NCI-H748 (cell line): ENCODE results near the gene ICAM2.

Experiments used
- DNase-seq: peaks from one replicate; lab custom pipeline; 2025; ENCODE audit not compliant: unreplicated experiment; lab: John Stamatoyannopoulos, UW

Gene ICAM2

DNA sequence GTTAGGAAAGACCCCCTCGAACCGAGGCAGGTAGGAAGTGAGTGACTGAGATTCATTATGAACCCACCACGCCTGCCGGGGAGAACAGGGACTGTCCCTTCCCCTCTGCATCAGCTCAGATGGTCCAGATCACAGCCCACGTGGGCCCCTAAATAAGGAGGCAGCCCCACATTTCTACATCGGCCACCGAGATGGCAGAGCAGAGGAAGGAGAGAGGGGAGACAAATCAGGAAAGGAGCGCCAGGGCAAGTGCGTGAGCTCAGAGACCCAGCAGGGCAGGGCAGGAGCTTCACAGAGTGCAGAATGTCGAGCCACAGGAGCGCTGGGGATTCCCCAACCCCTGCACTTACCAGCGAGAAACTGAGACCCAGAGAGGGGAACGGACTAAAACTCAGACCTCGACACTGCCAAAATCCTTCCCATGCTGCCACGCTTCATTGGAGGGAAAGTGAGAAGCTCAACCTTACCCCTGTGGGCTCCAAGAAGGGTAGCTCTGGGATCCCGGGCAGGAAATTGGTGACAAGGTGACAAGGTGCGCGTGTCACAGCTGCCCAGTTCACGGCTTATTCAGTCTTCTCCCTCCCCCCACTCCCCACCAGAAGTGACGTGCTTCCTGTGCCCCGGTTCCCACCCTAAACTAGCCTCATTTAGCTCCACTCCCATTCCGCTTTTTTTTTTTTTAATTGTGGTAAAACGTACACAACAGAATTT, at the start of gene ICAM2:
TSS of gene ICAM2 (minus strand) at position 578 of the 711 bp plus-strand sequence. CDS start 13,942 bp downstream, outside the sequence.
- no peak for DNase-seq

DNA sequence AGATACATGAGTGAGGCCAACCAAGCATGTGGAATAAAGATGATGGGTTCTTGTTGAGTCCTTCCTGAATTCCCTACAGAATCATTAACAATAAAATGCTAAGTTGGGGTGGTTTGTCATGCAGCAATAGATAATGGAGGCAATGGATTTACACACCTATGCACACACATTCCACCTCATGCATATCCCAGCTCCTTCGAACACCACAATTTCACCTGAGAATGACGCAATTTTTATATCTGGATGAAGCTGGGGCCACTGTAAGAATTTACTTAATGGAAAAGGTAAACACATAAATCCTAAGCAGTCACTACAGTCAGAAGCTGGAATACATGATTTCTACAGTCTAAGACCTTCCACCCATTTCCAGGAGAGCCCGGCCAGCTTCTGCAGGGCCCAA, 49.8 kb upstream of the ICAM2 start:
- DNase-seq = no peak

DNA sequence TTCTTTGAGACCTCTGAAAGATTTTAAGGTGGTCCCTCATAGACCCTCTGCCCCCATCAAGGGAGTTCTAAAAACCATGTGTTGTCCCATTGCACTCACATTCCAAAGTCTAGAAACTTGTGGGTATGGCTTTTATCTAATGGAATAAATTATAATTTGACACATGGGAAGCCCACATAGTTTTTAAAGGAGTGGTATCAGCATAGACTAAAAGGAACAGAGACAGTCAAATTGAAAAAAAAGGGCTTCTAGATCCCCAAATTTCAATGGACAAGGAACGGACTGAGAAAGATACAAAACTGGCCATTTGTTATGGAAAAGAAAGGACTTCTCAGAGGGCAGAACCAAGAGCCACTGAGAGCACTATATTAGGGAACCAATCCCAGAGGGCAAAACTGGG, 48.7 kb upstream of the ICAM2 start:
- no peak for DNase-seq

DNA sequence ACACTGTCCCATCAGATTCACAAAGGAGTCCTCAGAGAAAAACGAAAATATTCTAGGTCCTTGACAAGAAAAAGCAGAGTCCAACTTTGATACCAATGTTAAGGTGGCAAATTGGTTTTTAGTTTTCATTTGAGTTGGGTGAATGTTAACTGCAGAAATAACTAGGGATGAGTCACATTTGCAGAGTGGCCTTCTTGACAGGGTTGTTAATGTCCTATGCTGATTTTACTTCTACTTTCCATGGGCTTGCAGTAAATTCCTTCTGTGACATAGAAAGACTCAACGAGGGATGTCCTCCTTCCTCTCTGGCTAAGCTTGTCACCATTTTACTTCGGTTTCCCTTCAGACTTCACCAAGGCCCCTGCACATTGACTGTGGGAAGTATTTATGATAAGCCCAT, 47.2 kb upstream of the ICAM2 start:
- no peak for DNase-seq

DNA sequence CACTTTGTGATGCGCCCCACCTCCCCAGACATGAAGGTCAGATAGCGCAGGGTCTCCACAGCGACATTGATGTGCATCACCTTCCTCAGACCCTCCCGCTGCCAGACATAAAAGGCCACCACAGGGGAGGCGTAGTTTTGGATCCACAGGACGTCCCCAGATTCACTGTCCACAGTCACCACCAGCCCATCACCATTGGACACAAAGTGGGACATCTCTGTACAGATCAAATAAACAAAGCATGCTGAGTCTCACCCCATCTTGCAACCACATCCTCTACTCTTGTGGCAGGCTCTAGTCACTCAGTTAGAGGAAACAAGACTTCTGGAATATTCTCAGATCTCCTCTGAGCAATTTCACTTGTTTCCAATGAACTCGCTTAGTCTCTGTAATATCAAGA, 46.3 kb upstream of the ICAM2 start:
- no peak for DNase-seq

DNA sequence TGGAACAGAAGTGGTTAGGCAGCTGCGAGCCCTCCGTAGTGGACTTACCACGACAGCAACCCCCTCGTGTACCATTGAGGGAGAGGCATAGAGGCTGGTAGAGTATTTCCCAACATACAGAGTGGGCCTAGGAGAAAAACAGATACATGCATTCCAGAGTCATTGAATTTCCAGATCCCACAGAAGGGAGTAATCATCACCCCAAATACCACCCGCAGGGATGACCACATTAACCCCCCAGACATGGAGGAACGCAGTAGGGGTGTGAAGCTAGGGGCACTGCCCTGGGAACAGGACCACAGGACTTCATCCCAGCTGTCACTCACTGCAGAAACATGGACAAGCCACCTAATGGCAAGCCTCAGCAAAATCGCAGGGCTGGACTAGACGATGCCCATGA, 44.7 kb upstream of the ICAM2 start:
- no peak for DNase-seq

DNA sequence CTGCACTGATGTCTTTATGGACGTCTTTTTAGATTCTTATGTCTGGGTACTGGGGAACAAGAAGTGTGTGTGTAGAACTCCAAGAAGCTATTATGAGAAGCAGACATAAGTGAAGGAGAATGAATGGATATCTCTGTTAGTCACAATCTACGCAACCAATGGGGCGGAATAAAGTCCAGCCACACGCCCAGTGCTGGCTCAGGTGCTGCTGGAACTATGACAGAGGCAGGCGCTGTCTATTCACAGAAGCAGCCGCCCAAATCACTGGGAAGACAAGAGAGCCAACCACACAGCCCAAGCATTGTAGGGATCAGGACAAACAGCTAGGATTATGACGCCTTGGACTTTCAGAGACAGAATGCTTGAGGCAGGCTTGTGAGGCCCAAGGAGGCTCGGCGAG, 43.9 kb upstream of the ICAM2 start:
- no peak for DNase-seq

DNA sequence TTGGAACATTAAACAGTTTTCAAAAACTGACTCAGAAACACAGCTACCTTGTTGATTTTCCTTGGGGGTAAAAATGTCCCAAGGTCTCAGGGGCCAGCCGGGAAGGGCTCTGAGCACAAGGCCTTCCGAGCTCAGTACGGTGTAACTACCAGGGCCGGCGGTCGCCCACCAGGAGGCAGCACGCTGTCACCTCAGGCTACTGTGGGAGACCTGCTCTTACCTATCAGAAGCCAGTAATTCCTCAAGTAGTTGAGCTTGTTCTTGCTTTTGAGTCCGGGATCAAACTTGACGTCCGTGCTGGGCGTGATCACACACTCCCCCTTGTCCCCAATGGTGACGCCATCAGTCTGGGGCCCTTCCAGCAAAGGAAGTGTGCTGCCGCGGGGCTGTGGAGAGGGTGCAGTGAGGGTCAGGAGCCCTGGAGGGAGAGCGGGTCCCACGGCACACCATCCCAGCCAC, 43.4 kb upstream of the ICAM2 start:
- peak; percentile 47 for DNase-seq

DNA sequence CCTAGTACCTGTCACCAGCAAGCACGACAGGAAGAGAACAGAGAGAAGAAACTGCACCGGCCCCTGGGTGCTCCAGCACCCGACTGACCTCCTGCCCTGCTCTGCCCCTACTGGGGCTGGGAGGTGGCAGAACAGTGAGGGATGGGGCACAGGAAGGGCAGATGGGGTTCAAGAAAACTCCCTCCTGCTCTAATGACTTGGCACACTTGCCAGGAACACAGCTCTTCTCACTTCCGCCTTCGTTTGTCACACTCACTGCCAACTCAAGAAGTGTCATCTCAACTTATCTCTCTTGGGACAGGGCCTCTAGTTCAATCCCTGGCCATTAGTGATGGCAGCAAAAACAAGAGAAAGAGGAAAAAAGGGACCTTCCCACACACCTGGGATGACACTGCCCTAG, 42.7 kb upstream of the ICAM2 start:
- DNase-seq = no peak

DNA sequence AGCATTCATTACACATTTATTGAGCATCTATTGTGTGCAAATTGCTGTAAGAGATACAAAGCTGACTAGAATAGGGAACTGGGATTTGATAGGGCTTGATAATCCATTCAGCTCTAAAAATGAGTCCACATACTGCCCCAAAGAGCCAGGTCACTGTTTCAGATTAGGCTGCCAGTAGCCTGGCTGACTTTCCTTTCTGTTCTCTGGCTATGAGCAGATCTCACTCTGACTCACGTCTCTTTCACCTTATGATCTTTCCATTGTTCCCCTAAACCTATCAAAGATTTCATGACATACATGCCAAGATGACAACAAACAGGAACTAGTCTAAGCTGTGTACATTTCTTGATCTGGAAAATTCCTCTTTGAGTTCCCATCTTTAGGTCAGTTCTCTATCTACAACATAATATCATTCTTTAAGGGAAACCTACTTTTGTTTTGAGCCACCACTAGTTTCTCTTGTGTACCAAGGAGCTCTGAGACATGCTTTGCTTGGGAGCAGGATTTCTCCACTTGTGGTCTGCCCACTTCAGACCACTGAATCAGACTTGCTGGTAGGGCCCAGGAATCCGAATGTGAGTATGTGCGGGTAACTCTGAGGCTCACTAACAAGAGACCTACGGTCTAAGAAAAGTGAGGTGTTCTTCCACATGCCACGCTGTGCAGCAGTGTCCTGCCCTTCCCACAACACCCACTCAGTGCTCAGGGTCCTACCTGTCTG, 40.9 kb upstream of the ICAM2 start:
- no peak for DNase-seq

DNA sequence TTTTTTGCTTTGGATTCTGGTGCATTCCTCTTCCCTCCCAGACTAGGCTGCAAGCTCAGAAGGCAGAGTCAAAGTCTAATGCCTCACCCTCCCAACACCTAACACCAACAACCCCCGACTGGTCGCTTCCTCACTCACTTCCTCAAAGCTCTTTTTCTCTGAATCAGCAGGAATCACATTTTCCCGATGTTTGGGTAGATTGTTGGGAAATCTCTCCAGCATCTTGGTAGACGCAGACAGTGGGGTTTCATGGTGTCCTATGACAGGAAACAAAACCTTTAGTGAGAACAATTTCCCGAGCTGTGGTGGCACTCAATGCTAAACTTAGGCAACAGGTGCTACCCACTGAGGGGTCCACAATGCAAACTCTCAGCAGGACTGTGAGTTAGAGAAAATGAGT, 39.9 kb upstream of the ICAM2 start:
- no peak for DNase-seq

DNA sequence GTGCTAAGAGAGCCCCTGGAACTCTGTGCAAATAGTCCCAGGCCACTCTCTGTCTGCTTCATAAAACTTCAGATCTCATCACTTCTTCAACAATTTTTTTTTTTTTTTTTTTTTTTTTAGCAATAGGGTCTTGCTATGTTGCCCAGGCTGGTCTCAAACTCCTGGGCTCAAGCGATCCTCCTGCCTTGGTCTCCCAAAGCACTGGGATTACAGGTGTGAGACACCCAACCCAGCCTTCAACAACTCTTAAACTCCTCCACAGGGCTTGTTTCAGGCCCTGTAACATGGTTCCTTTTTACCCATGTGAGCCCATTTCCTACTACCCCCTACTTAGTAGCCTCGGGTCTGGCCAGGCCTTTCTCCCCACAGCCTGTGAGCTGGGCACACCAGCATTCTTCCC, 39.3 kb upstream of the ICAM2 start:
- DNase-seq = no peak

DNA sequence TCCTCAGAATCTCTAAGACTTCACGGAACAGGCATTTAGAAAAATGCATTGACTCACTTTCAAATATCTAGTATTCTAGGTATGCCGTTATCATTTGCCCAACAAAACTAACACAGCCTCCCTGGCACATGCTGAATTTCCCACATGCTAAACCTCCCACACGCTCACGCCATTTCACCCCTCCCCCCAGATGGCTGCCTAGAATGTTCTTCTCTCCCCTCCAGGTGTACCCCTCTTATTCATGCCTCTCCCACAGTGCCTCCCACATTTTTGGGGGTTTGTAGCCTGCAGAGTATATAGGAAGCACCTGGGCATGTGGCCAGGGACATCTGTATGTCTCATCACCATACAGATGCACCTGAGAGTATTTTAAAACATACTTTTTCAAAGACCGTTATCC, 38.2 kb upstream of the ICAM2 start:
- no peak for DNase-seq

DNA sequence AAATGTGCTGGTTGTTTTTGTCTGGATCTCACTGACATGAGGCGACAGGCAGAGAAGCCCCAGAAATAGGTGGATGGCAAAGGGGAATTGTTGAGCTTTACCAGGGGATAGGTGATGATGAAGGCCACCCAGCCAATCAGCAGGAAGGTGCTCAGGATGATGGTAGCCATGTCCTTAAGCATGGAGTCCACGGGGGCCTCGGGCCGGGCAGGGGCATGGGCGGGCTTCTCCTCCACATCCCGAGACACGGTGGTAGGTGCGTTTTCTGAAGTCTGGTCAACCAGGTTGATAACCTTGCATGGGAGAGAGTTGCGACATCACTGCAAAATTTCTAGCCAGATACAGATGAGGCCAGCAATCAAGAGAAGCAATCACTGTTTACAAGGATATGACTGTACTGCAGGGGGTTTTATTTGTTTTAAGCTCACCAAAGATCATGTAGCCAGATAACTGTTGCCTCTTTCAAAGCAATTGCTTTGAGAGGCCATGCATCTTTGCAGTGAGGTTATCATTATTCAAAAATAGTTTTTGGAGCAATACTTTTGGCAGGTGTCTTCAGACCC, 37.3 kb upstream of the ICAM2 start:
- no peak for DNase-seq

DNA sequence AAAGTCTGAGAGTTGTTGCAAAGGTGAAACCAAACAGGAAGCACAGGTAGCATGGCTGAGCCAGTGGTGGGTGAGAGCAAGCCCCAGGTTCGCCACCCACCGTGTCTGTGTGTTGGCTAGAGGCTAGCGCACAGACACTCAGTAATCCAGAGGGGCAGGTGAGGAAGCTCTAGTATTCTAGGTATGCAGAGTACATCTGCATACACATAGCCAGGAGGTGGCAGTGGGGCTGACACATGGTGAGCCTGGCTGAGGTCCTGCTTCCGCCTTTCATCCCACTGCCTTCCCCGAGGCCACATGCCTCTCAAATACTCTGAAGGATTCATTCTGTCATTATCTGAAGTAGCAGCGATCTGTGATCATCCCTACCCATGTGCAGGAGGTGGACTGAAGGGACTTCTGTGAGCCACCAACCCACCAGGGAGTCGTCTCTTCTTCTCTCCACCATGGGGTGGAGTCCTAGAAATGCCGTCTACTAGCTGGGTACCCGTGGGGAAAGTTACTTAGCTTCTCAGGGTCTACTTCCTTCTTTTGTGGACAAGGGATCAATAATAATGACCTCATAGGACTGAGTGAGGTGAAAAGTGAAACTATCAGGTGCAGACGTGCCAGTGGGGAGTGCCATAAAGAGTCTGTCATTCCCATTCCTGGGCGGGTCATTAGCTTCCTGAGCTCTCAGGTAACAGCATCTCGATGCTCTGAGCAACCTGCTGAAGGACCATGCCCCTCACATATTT, 36.0 kb upstream of the ICAM2 start:
- peak; percentile 18 for DNase-seq

DNA sequence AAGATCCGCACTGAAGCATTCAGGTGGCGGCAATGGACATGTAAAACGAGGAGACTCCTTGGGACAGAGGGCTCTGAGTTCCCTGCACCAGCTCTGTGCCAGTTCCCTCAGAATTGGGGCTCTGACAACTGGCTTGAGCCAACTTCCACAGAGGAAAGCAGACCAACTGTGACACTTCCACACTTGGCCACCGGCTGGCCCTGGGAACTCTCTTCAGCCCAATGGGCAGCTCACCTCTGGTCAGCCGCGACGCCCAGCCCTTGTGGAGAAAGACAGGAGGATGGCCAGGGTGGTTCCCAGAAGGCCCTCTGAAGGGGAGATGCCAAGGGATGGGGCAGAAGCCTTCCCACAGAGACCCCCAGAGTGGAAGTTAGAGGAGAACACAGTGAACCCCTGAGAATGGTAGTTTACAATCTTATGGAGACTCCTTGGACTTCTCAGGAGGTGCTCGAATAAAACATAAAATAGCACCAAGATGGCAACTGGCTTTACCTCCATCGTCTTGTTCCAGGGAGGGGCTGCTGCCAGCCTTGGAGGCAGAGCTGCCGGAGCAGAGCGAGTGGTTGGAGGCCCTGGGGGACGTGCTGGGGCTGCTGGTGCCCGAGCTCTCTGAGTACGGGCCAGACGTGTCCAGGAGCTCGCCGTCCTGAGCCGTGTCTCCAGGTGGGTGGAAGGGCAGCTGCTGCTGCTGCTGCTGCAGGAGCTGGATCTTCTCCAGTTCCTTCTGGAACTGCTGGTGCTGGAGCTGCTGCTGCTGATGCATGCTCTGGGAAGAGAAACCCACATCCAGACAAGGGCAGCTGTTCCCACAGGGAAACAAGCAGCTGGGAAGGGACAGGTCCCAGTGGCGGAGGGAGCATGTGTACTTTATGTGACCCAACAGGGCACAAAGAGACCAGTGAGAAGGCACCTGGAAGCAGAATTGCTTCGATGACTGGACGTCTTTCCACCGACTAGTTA, 35.0 kb upstream of the ICAM2 start:
- no peak for DNase-seq

DNA sequence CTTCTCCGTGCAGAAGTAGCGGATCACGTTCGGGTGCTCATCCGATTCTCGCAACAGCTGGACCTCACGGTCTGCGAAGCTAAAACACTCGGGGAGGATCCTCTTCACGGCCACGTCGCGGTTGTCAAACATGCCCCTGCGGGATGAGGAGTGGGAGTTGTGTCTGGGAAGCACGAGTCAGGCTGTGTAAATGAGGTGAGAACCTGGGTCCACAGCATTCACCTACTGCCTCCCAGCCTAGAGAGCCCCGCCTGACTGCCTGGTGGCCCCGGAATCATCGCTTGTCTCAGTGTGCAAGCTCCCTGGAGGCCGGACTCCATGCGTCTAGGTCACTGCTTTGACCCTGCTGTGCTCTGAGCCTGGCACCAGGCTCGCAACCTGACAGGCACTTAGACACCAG, 33.9 kb upstream of the ICAM2 start:
- DNase-seq = no peak

DNA sequence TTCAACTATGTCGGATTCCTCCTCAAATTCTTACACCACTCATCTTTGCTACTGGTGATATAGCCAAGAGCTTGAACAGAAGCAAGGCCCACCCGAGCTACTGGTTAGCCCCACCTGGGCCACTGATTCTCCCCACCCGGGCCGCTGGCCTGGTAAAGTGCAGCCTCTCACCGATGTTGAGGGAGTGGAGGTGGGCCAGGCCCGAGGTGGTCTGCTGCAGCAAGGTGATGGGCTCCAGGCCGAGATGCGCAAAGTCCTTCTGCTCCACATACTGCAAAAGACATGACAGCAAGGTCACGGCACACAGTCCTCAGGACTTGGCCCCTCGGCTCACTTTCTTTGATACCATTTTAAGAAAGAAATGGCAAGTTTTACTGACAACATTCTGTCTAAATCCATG, 32.7 kb upstream of the ICAM2 start:
- no peak for DNase-seq

DNA sequence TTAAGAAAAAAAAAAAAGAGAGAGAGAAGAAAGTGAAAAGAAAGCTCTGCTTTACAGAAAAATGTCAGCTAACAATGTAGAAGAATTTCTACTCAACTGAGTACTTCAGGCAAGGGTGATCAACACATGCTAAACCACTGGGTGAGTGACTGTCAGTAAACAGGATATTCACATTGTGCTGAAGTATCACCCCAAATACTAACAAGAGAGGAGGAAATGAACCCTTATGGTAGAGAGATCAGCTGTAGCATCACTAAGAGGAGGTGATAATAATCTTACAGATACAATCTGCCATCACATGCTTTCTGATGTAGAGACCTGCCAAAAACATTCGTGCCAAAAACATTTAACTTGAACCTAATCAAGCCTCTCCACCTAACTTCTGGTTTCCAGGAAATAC, 30.7 kb upstream of the ICAM2 start:
- DNase-seq = no peak

DNA sequence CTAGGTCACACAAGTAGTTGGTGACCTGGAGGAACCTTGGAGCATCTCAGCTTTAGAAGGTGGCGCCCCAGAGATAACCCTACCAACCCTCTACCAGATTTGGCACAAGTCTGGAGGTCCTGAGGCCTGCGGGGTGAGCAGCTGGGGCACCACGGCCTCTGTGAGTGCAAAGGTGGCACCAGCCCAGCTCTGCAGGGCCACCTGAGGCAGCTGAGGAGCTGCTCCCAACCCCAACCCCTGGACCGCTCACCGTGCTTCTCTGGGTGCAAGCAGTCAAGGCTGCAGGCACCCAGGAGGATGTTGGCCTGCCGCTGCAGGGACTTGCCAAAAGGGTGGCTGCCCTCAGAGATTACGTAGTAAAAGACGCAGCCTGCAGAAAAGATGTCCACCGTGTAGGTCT, 28.4 kb upstream of the ICAM2 start:
- DNase-seq = no peak

DNA sequence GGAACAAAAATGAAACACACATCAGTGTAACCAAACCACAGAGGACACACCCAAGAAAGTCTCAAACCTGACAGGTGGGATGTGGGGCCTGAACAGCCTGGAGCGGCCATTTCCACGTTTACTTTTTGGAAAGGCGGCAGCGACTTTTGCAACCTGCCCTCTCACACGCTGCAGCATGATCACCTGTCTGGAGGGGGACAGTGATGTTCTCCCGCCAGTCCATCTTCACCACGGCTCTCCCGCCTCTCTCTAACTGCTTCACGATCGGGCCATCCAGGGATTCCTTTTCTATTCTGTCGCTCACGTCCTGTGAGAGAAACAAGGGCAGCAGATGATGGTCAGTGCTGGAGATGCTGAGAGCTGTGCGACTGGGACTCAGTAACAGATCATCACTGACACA, 24.7 kb upstream of the ICAM2 start:
- DNase-seq = no peak
